GM18951 (cell line): ENCODE results near the gene CXCR3.
"Not testable (repeated sequence)": the region's sequence is repeated elsewhere in the genome, so short reads cannot be mapped to it uniquely, and the experiment has no call there.

Source experiments
- POLR2A ChIP-seq: IDR thresholded peaks from 4 replicates; pipeline ENCODE4 v1.6.1; 2011; ENCODE audit warnings: mild to moderate bottlenecking; ENCODE audit not compliant: insufficient read length, insufficient read depth; ENCODE audit errors: extremely low read depth
- in situ Hi-C: fragments of 300-500 bp; cut with MboI; formaldehyde crosslinking; loops from one replicate; pipeline ENCODE4 v1.12.0; 2022; ENCODE audit warnings: low sequenced_read_pairs, mixed read lengths, inconsistent platforms; ENCODE audit not compliant: unreplicated experiment

CXCR3 gene

DNA sequence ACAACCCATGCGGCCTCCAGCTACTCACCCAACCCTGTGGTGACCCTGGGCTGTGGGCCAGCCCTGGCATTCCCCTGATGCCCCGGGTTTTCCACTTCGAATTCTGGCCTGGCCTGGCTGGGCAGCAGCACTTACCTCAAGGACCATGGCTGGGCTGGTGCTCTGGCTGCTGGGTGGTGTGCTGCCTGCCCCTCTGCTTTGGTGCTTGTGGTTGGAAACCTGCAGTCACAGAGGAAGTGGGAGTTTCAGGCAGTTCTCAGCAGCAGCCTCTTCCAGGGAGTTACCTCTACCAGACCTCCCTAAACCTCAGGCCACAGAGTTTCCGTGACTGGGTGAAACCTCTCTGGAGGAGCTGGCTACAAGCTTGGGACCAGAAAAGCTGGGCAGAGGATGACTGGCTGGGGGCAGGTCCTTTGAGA, at the start of gene CXCR3:
Gene CXCR3, minus strand, starts transcription at position 209 of the 419 bp plus-strand sequence. Its CDS starts 62 bp downstream, at position 147.
- peak; percentile 53 for TF ChIP-seq POLR2A
- in situ Hi-C loops: no loop called here

GRCh38 chrX:71667328-71668247, 49.3 kb upstream of the CXCR3 start, which contains the start of gene LOC101059915:
TSS of gene LOC101059915 (plus strand) at chrX:71667546.
- in situ Hi-C loops: no loop called here
- TF ChIP-seq POLR2A: no peak

- in situ Hi-C loops: no loop called here
- TF ChIP-seq POLR2A: no peak
Observed at GRCh38 chrX:71666240-71667223, 48.2 kb upstream of the CXCR3 start.

DNA sequence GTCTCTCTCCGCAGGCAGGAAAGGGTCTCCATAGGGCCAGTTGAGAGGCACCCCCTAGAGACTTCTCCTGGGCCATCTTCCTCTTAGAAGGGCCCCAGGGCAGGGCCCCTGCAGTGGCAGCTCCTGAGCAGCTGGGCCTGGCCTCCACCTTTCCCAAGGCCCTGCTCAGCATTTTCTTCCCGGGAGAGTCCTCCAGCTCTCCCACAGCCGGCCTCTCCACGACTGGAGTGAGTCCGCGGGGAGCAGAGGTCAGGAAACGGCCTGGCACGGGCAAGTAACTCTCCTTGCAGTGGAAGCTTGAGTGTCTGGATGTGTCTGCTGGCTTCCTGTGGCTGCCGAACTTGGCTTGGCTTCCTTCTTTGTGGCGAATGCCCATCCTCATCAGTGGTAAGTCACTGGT, 47.4 kb upstream of the CXCR3 start:
- in situ Hi-C loops: no loop called here
- no peak for TF ChIP-seq POLR2A

GRCh38 chrX:71664889-71665491, 46.7 kb upstream of the CXCR3 start:
- TF ChIP-seq POLR2A: no peak
- in situ Hi-C loops: no loop called here

GRCh38 chrX:71664202-71664601, 45.9 kb upstream of the CXCR3 start:
- in situ Hi-C loops: not testable (repeated sequence)

GRCh38 chrX:71663238-71663637, 44.9 kb upstream of the CXCR3 start:
- in situ Hi-C loops: not testable (repeated sequence)

DNA sequence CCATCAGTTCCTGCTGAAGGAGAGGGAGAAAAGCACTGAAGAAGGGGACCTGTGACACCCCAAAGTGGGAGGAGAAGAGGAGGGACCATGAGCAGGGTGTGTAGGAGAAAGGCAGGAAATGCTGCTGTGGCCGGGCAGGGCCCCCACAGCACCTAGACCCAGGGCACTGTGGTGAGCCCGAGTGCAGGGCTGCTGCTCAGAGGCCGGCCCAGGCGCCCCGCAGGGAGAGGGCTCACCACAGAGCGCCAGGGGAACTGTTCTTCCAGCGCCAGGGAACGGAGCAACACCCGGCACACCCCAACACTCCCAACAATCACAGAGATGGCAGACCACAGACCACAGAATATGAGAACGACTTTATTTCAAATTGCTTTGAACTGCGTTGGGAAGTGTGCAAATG, 44.3 kb upstream of the CXCR3 start:
- in situ Hi-C loops: not testable (repeated sequence)

GRCh38 chrX:71661919-71662318, 43.6 kb upstream of the CXCR3 start:
- in situ Hi-C loops: no loop called here

GRCh38 chrX:71660562-71661416, 42.5 kb upstream of the CXCR3 start:
- no peak for TF ChIP-seq POLR2A
- in situ Hi-C loops: no loop called here

More at GRCh38 chrX:71661919-71662318, 43.6 kb upstream of the CXCR3 start:
- TF ChIP-seq POLR2A: no peak

- in situ Hi-C loops: no loop called here
- no peak for TF ChIP-seq POLR2A
Observed at GRCh38 chrX:71659959-71660358, 41.6 kb upstream of the CXCR3 start.

- TF ChIP-seq POLR2A: no peak
- in situ Hi-C loops: no loop called here
Observed at GRCh38 chrX:71659342-71659741, 41.0 kb upstream of the CXCR3 start.
